ENCODE measurements around the gene ATG13.
"Not testable (repeated sequence)": the region's sequence is repeated elsewhere in the genome, so short reads cannot be mapped to it uniquely, and the experiment has no call there.

The ATG13 gene

DNA sequence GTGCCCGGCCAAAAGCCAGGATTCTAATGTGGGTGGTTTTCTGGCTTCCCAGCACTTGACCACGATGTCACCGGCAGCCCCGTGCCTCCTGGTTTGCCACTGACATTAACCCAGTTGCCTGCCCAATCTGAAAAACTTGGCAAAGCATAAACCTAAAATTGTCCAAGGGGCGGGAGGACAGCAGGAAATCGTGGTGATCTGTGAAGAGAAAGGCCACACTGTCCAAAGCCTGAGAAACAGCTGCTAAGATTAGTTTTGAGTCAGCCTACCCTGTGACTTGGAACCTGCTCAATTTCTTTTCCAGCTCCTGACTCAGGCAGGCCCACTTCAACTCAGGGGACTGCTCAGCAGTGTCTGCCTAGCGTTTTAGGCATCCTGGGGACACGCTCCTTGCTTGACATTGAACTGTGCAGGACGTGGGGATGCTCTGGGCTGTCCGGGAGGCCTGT lies 93.5 kb downstream of the ATG13 start:
- in situ Hi-C loops (cut with MboI; ENCODE audit: low pct_unique_long_range_greater_than_20kb, low sequenced_read_pairs): no loop called here
- DNase-seq: no peak

DNA sequence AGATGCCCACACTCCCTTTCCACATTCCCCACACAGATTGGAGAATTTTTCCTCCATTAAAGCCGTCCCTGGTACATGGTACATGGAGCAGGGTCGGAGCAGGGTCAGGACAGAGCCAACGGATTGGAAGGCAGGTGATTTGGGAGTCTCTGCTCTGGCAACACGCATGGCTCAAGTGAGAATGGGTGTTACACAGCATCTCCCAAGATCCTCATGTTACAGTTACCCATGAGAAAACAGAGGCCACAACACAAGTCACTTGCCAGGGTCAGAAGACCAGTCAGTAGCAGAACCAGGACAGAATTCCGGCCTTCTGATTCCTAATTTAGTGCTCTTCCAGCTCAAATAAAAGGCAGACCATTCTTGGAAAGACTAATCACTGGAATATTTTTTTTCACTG lies 94.0 kb downstream of the ATG13 start:
- no peak for DNase-seq
- in situ Hi-C loops (cut with MboI; ENCODE audit: low pct_unique_long_range_greater_than_20kb, low sequenced_read_pairs): no loop called here

DNA sequence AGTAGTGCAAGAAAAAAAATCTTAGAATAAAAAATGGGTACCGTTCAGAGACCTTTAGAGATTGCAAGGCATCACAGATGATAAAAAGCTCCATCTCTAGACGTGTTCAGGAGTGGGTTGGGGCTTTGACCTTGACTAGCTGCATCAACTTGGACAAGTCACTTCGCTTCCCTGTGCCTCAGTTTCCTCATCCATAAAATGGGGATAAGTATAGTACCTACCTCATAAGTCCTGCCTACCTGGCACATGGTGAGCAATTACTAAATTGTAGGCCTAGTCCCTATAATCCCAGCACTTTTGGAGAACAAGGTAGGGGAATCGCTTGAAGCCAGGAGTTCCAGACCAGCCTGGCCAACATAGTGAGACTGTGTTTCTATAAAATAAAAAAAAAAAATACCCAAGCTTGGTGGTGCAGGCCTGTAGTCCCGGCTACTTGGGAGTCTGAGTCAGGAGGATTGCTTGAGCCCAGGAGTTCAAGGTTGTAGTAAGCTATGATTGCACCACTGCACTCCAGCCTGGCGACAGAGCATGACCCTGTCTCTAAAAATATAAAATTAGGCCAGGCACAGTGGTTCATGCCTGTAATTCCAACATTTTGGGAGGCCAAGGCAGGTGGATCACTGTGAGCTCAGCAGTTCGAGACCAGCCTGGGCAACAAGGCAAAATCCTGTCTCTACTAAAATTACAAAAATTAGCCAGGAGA lies 95.7 kb downstream of the ATG13 start:
- no peak for DNase-seq
- in situ Hi-C loops (cut with MboI; ENCODE audit: low pct_unique_long_range_greater_than_20kb, low sequenced_read_pairs): no loop called here

DNA sequence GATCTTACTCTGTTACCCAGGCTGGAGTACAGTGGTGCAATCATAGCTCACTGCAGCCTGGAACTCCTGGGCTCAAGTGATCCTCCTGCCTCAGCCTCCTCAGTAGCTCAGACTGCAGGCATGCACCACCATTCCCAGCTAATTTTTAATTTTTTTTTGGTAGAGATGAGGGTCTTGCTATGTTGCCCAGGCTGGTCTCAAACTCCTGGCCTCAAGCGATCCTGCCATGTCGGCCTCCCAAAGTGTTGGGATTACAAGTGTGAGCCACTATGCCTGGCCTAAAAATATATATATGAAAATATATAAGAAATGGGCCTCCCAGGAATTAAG lies 100.4 kb downstream of the ATG13 start:
- in situ Hi-C loops (cut with MboI; ENCODE audit: low pct_unique_long_range_greater_than_20kb, low sequenced_read_pairs); DNase-seq: not testable (repeated sequence)

DNA sequence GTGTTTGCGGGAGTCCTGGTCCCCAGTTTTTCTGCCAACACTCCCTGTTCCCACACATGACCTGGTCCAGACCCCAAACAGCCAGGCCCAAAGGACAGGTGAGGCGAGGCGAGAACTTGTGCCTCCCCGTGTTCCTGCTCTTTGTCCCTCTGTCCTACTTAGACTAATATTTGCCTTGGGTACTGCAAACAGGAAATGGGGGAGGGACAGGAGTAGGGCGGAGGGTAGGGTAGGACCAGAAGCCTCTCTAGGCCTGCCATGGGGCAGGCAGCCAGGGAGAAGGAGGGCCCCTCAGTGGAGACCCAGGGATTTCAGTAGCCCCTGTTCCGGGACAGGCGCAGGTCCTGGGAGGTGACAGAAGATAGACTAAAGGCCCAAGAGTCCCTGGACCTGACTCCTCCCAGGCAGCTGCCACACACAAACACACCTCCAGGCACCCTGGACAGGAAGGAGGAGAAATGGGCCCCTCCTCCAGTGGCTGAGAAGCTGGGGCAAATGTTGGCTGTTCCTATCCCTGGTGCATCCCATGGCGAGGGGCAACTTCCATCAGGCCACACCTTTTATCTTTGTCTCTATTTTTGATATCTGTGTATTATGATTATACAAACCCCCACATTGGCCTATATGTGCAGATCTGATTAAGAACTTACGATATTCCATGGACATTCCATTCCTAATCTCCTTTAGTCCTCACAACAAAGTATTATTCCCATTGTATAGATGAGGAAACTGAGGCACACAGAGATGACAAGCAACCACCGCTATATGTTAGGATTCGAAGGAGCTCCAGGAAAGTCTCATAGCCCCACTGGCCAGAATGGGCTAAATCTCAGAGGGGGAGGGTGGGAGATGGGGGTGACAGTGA lies 101.0 kb downstream of the ATG13 start:
- DNase-seq: no peak
- in situ Hi-C loops (cut with MboI; ENCODE audit: low pct_unique_long_range_greater_than_20kb, low sequenced_read_pairs): no loop called here

DNA sequence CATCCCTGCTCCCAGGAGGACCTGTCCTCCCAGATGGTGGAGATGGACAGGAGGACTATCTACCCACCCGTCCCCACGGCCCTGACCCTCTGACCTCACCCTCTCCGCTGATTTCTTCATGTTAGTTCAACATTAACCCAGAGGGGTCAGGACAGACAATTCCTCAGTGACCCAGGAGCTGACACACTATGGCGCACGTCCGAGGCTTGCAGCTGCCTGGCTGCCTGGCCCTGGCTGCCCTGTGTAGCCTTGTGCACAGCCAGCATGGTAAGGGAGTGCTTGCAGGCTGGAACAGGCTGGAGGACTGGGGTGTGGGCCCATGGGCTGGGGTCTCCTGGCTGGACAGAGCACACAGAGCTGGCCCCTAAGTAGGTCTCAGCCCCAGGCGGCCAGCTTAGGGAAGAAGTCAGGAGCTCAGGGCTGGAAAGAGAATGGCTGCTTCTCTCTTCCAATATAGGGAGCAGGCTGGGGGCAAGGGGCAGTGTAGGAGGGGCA lies 101.7 kb downstream of the ATG13 start, which contains the start of gene F2:
TSS of gene F2 (plus strand) at position 166 of the 495 bp plus-strand sequence. CDS start at position 189, 23 bp downstream.
- in situ Hi-C loops (cut with MboI; ENCODE audit: low pct_unique_long_range_greater_than_20kb, low sequenced_read_pairs): no loop called here
- no peak for DNase-seq

DNA sequence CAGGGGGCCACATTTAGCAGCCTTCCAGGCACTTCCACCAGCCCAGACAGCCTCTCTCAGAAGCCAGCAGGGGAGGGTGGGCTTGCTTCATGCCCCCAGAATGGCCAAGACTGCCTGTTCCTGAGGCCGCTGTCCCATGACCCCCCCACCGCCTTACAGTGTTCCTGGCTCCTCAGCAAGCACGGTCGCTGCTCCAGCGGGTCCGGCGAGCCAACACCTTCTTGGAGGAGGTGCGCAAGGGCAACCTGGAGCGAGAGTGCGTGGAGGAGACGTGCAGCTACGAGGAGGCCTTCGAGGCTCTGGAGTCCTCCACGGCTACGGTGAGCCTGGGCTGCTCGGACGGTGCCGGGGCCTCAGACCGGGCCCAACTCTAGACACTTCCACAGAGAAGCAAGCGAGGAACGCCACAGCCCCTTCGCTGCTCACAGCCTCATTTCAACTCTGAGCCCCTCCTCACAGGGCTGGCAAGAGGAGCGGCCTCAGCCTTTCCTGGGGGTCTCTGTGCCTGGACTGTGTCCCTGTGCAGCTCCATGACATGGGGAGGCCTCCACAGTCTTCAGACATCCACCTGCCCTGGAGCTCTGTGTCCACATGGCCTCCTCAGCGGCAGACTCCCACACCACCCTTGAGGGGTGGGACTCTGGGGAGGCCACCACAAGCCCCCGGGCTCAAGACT lies 102.3 kb downstream of the ATG13 start:
- in situ Hi-C loops (cut with MboI; ENCODE audit: low pct_unique_long_range_greater_than_20kb, low sequenced_read_pairs): no loop called here
- no peak for DNase-seq

DNA sequence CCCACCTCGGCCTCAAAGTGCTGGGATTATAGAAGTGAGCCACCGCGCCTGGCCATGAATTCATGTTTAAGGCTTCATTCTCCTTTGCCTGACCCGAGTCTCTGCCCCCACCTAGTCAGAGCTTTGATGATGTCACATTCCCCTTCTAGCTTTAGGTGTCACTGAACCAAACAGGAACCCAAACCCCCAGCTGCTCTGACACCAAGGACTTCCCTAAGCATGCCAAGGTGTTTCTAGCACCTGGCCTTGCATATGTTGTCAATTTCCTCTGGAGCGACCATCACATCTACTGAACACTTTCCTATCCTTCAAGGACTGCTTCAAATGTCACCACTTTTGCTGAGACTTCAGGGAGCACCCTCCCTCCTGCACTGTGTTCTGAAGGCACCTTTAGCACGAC lies 103.9 kb downstream of the ATG13 start:
- DNase-seq: no peak
- in situ Hi-C loops (cut with MboI; ENCODE audit: low pct_unique_long_range_greater_than_20kb, low sequenced_read_pairs): no loop called here

DNA sequence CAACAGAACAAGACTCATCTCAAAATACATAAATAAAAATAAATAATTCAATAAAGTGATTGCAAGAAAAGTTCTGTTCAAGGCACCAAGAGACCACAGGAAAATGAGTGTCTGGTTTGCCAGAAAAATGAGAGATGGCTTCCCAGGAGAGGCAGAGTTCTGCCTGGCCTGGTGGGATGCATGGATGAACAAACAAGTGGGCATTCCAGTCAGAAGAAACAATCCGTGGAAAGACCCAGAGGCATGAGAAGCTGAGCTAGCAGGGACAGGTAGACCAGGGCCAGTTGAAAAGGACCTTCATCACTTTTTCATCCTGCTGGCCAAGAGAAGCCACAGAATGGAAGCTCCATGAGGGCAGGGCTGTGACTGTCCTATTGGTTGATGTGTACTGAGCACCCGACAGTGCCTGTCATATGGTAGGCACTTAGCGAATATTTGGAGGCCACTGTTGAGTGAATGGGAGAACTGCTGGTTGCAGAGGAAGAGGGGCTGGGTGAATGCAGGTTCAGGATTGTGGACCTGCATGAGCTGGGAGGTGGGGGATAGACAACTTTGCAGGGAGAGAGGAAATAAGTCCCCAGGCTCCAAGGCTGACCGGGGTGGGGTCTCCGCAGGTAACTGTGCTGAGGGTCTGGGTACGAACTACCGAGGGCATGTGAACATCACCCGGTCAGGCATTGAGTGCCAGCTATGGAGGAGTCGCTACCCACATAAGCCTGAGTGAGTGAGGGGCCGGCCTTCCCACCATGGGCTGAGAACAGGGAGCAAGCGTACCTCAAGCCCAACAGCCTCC lies 105.4 kb downstream of the ATG13 start:
- DNase-seq: no peak
- in situ Hi-C loops (cut with MboI; ENCODE audit: low pct_unique_long_range_greater_than_20kb, low sequenced_read_pairs): no loop called here

DNA sequence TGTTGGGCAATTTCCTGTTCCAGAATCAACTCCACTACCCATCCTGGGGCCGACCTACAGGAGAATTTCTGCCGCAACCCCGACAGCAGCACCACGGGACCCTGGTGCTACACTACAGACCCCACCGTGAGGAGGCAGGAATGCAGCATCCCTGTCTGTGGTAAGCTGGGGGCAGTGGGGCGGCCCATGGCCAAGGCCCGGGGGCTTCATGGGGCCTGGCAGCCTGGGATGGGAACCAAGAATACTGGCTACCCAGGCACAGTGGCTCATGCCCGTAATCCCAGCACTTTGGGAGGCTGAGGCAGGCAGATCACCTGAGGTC lies 106.0 kb downstream of the ATG13 start:
- no peak for DNase-seq
- in situ Hi-C loops (cut with MboI; ENCODE audit: low pct_unique_long_range_greater_than_20kb, low sequenced_read_pairs): no loop called here

DNA sequence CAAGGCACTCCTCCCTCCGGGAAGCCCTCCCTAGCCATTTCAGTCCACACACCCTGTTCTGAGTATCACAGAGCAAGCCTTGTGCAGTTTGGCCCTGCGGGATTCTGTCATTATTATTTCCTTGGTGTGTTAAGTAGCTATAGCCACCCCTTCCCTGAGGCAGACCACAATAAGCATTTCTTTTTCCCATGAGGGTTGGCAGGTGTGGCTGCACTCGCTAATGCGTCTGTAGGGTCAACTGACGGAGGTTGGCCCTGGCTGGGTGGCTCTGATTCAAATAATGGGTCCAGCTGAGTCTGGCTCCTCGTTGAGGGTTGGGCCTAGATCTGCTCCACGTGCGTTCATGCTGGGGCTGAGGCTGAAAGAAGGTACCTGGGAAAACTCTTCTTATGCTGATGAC lies 106.7 kb downstream of the ATG13 start:
- in situ Hi-C loops (cut with MboI; ENCODE audit: low pct_unique_long_range_greater_than_20kb, low sequenced_read_pairs): no loop called here
- no peak for DNase-seq

Data from KBM-7 (cell line).